Trophoblast cell (in vitro differentiated cells and primary cell): ENCODE measurements around the gene CCL24.

ENCODE experiments used
- DNase-seq, 2 donors: peaks; one replicate each; pipeline ENCODE4 v3.0.0-alpha.2; 2016
- H2AFZ ChIP-seq: 2 replicates; pipeline ENCODE4 v1.6.1; 2013; ENCODE audit warnings: low read length, moderate library complexity, mild to moderate bottlenecking; ENCODE audit not compliant: insufficient read depth, poor library complexity
- H2AK5ac ChIP-seq: 2 replicates; pipeline ENCODE4 v1.6.1; 2013; ENCODE audit warnings: mild to moderate bottlenecking, low read length
- H2BK120ac ChIP-seq: 2 replicates; pipeline ENCODE4 v1.6.1; 2013; ENCODE audit warnings: low read length, mild to moderate bottlenecking, moderate library complexity; ENCODE audit not compliant: insufficient read depth, poor library complexity
- H2BK12ac ChIP-seq: 2 replicates; pipeline ENCODE4 v1.6.1; 2013; ENCODE audit warnings: mild to moderate bottlenecking, low read length, moderate library complexity
- H2BK5ac ChIP-seq: 2 replicates; pipeline ENCODE4 v1.6.1; 2013; ENCODE audit warnings: low read length, low read depth, moderate library complexity, mild to moderate bottlenecking; ENCODE audit not compliant: poor library complexity
- H3K14ac ChIP-seq: 2 replicates; pipeline ENCODE4 v1.6.1; 2013; ENCODE audit warnings: mild to moderate bottlenecking, low read length
- H3K18ac ChIP-seq: 2 replicates; pipeline ENCODE4 v1.6.1; 2013; ENCODE audit warnings: mild to moderate bottlenecking, low read length
- H3K23ac ChIP-seq: 2 replicates; pipeline ENCODE4 v1.6.1; 2013; ENCODE audit warnings: low read length
- H3K27ac ChIP-seq: 2 replicates; pipeline ENCODE4 v1.5.1; 2013; ENCODE audit warnings: low read depth, mild to moderate bottlenecking, inconsistent platforms, low read length, moderate library complexity
- H3K27me3 ChIP-seq: 2 replicates; pipeline ENCODE4 v1.6.1; 2013; ENCODE audit warnings: inconsistent platforms, mild to moderate bottlenecking, low read length, moderate library complexity; ENCODE audit not compliant: insufficient read depth
- H3K36me3 ChIP-seq, 2 experiments: 1 replicate in 1 of 2; 2 replicates in 1 of 2; pipeline ENCODE4 v1.6.1; 2013; ENCODE audit warnings: low read length in 2 of 2, mild to moderate bottlenecking in 2 of 2, moderate library complexity in 1 of 2; ENCODE audit not compliant: insufficient read depth in 2 of 2, control insufficient read depth in 1 of 2
- H3K4ac ChIP-seq: 2 replicates; pipeline ENCODE4 v1.6.1; 2013; ENCODE audit warnings: low read depth, mild to moderate bottlenecking, low read length, moderate library complexity
- H3K4me1 ChIP-seq, 2 experiments: 1 replicate in 1 of 2; 2 replicates in 1 of 2; pipeline ENCODE4 v1.6.1; 2013; ENCODE audit warnings: low read length in 2 of 2, mild to moderate bottlenecking in 2 of 2, moderate library complexity in 1 of 2; ENCODE audit not compliant: insufficient read depth in 2 of 2, control insufficient read depth in 1 of 2
- H3K4me2 ChIP-seq: 2 replicates; pipeline ENCODE4 v1.6.1; 2013; ENCODE audit warnings: inconsistent platforms, mild to moderate bottlenecking, low read length, moderate library complexity
- H3K4me3 ChIP-seq: 2 replicates; pipeline ENCODE4 v1.5.1; 2013; ENCODE audit warnings: mild to moderate bottlenecking, low read depth, low read length, inconsistent platforms
- H3K79me1 ChIP-seq: one replicate; pipeline ENCODE4 v1.6.1; 2013; ENCODE audit warnings: low read length
- H3K79me2 ChIP-seq: 2 replicates; pipeline ENCODE4 v1.6.1; 2013; ENCODE audit warnings: low read length, mild to moderate bottlenecking; ENCODE audit not compliant: control insufficient read depth, insufficient read depth, poor library complexity
- H3K9ac ChIP-seq: 2 replicates; pipeline ENCODE4 v1.6.1; 2013; ENCODE audit warnings: mild to moderate bottlenecking, low read length
- H3K9me3 ChIP-seq: 2 replicates; pipeline ENCODE4 v1.6.1; 2013; ENCODE audit warnings: low read depth, mild to moderate bottlenecking, control low read depth, inconsistent platforms, low read length; ENCODE audit not compliant: insufficient read depth
- H4K12ac ChIP-seq: 2 replicates; pipeline ENCODE4 v1.6.1; 2013; ENCODE audit warnings: low read depth, mild to moderate bottlenecking, low read length, moderate library complexity
- H4K8ac ChIP-seq: 2 replicates; pipeline ENCODE4 v1.6.1; 2013; ENCODE audit warnings: low read depth, mild to moderate bottlenecking, low read length, moderate library complexity
- H4K91ac ChIP-seq: one replicate; pipeline ENCODE4 v1.6.1; 2013; ENCODE audit warnings: low read depth, mild to moderate bottlenecking, low read length, moderate library complexity
- WGBS: extraction: QIAGEN DNeasy Blood & Tissue Kit; methylation state at CpG from one replicate; pipeline ENCODE4 v1.1.7; 2013; ENCODE audit warnings: missing lambda C conversion rate; ENCODE audit not compliant: insufficient read length, insufficient coverage; ENCODE audit errors: extremely low coverage; 5-methylcytosine and 5-hydroxymethylcytosine counted together

CCL24 gene

DNA sequence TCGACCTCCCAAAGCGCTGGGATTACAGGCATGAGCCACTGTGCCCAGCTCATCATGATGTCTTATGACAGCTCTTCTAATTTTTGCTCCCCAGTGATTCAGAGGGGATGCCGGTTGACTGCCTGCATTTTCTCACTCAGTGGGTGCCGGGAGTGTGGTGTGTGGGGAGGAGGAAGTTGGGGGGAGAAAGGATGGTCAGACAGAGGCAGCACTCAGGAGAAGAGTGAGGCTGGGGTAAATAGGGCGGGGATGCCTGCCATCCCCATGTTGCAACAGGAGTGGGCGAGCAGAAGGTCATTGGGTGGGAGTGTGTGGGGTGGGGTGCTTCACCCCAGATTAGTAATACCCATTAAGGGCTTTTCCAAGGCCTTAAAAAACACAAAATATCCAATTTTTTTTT, 3.5 kb upstream of the CCL24 start:
- Histone ChIP-seq H3K18ac (no peak overlapping the region), H3K23ac (no peak overlapping the region), H2BK5ac (no peak overlapping the region), H4K91ac (no peak overlapping the region), H3K79me1 (no peaks in the 10 kb centered on the region), H3K9ac (no peak overlapping the region), H3K9me3 (peaks cover 5% of the 10 kb centered on the region), H3K27me3 (no peaks in the 10 kb centered on the region), H4K12ac (no peak overlapping the region), H4K8ac (no peak overlapping the region), H2AK5ac (no peak overlapping the region), H3K79me2 (no peaks in the 10 kb centered on the region), H3K27ac (no peak overlapping the region), H3K4ac (no peak overlapping the region), H3K36me3 (no peaks in the 10 kb centered on the region), H2BK120ac (no peak overlapping the region), H3K14ac (no peak overlapping the region), H2BK12ac (no peak overlapping the region), H3K4me3 (no peak overlapping the region), H3K4me2 (no peak overlapping the region), H2AFZ (no peak overlapping the region), H3K4me1 (no peaks in the 10 kb centered on the region)
- DNase-seq: no peak
- no CpG with 5 or more reads among the region's 6 CpGs for WGBS

DNA sequence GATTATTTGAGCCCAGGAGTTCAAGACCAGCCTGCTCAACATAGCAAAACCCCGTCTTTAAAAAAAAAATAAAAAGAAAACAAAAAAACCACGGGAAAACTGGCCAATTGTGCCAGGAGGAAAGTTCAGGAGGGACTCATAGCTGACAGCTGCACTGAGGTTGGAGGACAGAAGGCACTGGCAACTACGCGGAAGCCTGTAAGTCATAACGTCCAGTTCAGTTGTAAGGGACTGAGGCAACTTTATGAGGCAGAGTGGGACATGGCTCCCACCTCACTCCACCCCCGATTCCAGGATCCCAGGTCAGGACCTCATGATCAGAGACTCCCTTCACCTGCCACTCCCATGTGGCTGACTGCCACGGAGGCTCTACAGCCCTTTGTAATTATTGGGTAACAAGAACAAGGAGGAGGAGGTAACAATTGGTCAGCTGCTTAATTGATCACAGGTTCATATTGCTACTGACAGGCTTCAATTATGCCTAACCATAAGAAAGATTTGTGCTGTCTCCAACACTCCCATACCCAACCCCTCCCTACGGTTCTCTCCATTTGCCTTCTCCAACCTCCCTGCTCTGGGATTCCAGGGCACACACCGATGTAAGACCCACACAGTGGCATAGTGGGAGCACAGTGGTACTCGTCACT, 1.9 kb upstream of the CCL24 start:
- no peak overlapping the region for H2AFZ ChIP-seq
- no peak overlapping the region for H3K9ac ChIP-seq
- no peak overlapping the region for H3K4me3 ChIP-seq
- no peak overlapping the region for H2BK120ac ChIP-seq
- H2BK5ac ChIP-seq: no peak overlapping the region
- no peaks in the 10 kb centered on the region for H3K79me2 ChIP-seq
- no peaks in the 10 kb centered on the region for H3K36me3 ChIP-seq
- H3K4me1 ChIP-seq: no peaks in the 10 kb centered on the region
- DNase-seq: no peak
- peaks cover 3% of the 10 kb centered on the region for H3K9me3 ChIP-seq
- no peak overlapping the region for H4K12ac ChIP-seq
- no peak overlapping the region for H3K27ac ChIP-seq
- no peak overlapping the region for H3K14ac ChIP-seq
- H4K8ac ChIP-seq: no peak overlapping the region
- no peaks in the 10 kb centered on the region for H3K27me3 ChIP-seq
- H3K18ac ChIP-seq: no peak overlapping the region
- WGBS: no CpG with 5 or more reads among the region's 10 CpGs
- H2BK12ac ChIP-seq: no peak overlapping the region
- no peak overlapping the region for H2AK5ac ChIP-seq
- H3K4ac ChIP-seq: no peak overlapping the region
- H3K4me2 ChIP-seq: no peak overlapping the region
- H3K79me1 ChIP-seq: no peaks in the 10 kb centered on the region
- H3K23ac ChIP-seq: no peak overlapping the region
- no peak overlapping the region for H4K91ac ChIP-seq

DNA sequence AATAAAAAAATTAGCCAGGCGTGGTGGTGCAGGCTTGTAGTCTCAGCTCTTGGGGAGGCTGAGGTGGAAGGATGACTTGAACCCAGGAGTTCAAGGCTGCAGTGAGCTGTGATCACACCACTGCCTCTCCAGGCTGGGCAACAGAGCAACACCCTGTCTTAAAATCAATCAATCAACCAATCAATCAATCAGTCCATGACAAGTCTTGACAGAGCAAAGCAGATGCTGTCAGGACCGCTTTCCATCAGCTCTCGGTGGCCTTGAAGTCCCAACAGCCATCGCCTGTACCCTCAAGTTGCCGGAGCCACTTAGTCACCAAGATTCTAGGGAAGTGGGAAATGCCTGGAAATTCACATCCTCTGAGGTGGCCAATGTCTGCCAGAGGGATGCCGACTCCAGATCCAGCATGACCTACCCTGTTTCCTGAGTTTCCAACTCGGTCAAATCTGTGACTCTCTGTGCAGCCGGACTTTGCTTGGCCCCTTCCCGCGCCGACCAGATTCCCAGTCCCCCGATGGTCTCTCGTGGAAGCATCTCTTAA, 871 bp upstream of the CCL24 start:
- no peaks in the 10 kb centered on the region for H3K9me3 ChIP-seq
- H4K8ac ChIP-seq: no peak overlapping the region
- no peaks in the 10 kb centered on the region for H3K79me1 ChIP-seq
- no peak overlapping the region for H4K12ac ChIP-seq
- H3K9ac ChIP-seq: no peak overlapping the region
- no peak overlapping the region for H2AFZ ChIP-seq
- H3K4me2 ChIP-seq: no peak overlapping the region
- H3K4me3 ChIP-seq: no peak overlapping the region
- H2BK120ac ChIP-seq: no peak overlapping the region
- H3K36me3 ChIP-seq: no peaks in the 10 kb centered on the region
- H2BK12ac ChIP-seq: no peak overlapping the region
- H2BK5ac ChIP-seq: no peak overlapping the region
- H3K4me1 ChIP-seq: no peaks in the 10 kb centered on the region
- no CpG with 5 or more reads among the region's 13 CpGs for WGBS
- no peak overlapping the region for H3K14ac ChIP-seq
- H2AK5ac ChIP-seq: no peak overlapping the region
- H3K18ac ChIP-seq: no peak overlapping the region
- no peak overlapping the region for H4K91ac ChIP-seq
- no peak for DNase-seq
- no peaks in the 10 kb centered on the region for H3K79me2 ChIP-seq
- no peak overlapping the region for H3K4ac ChIP-seq
- H3K23ac ChIP-seq: no peak overlapping the region
- no peaks in the 10 kb centered on the region for H3K27me3 ChIP-seq
- no peak overlapping the region for H3K27ac ChIP-seq

DNA sequence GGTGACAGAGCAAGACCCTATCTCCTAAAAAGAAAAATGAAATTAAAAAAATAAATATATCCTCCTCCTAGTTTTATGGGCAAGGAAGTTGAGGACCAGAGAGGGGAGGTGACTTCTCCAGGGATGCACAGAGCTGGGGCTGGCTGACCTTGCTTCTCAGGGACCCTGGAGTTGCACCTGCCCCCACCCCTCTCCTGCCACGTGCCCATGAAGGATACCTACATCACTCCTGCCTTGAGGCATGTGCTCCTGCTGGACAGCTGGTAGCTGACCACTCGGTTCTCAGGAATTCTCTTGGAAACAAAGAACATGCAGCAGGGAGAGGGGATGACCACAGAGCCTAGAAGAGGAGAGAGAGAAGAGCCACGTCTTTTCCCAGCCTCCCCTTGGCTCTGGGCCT, 522 bp downstream of the CCL24 start:
- H3K36me3 ChIP-seq: no peaks in the 10 kb centered on the region
- H2BK5ac ChIP-seq: no peak overlapping the region
- H3K18ac ChIP-seq: no peak overlapping the region
- no peak overlapping the region for H3K4ac ChIP-seq
- H4K91ac ChIP-seq: no peak overlapping the region
- no peak for DNase-seq
- no peak overlapping the region for H2AK5ac ChIP-seq
- H3K4me3 ChIP-seq: no peak overlapping the region
- H3K4me1 ChIP-seq: no peaks in the 10 kb centered on the region
- H4K12ac ChIP-seq: no peak overlapping the region
- no CpG with 5 or more reads among the region's 3 CpGs for WGBS
- H3K79me2 ChIP-seq: no peaks in the 10 kb centered on the region
- peaks cover 3% of the 10 kb centered on the region for H3K9me3 ChIP-seq
- no peak overlapping the region for H3K27ac ChIP-seq
- H2AFZ ChIP-seq: no peak overlapping the region
- no peaks in the 10 kb centered on the region for H3K79me1 ChIP-seq
- no peak overlapping the region for H2BK12ac ChIP-seq
- H2BK120ac ChIP-seq: no peak overlapping the region
- no peak overlapping the region for H3K23ac ChIP-seq
- no peaks in the 10 kb centered on the region for H3K27me3 ChIP-seq
- no peak overlapping the region for H3K4me2 ChIP-seq
- H3K14ac ChIP-seq: no peak overlapping the region
- no peak overlapping the region for H3K9ac ChIP-seq
- H4K8ac ChIP-seq: no peak overlapping the region
